ENCODE measurements around the gene SCG3. TPM values are rescaled to one million over a fixed set of nuclear protein-coding genes. Genes with fewer than 3 reads are reported as not detected.

The SCG3 gene
- total and polyA plus RNA-seq, 2 donors, result 0.19 to 0.59 TPM

DNA sequence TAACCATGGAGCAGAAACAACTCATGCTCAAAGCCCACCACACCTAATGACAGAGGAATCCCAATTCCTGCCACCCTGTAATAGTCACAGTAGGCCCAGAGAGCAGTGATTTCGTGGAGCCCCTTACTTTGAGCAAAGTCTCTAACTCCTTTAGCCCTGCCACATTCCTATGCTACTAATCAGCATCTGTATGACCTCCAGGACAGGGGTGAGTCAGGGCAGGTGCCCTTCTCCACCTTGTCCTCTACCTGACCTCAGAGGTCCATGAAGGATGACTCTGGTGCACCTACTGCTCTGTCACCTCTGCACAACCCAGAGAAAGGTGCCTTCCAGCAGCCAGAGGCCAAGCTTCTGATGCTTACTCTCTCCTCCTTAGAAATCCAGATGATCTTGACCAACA, 6.1 kb upstream of the SCG3 start:
- H3K4me3 ChIP-seq (ENCODE audit: low read length in 2 of 2), result no peak overlapping the region

DNA sequence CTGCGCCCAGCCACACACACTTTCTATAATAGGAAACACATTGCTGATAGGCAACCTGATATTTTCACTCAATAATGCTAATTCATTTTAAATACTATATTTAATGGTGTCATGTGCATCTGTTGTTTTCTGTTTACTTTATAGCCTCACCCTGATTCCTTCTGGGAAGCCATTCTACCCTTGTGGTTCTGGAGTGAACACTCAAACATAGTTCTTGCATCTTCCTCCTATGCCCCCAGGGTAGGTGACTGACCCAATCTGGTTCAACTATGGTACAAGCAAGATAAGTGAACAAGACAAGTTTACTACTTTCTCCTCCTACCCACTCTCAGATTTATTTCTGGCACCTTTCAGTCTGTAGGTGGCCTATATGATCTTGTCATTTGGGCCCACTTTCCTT, 4.3 kb upstream of the SCG3 start:
- no peak overlapping the region for H3K27ac ChIP-seq (ENCODE audit: low read depth in 1 of 2, low read length in 1 of 2)
- H3K27me3 ChIP-seq (ENCODE audit: control insufficient read depth in 2 of 2, insufficient read depth in 1 of 2, low read length in 1 of 2), result peaks cover 4 to 11% of the 10 kb centered on the region in 2 donors
- 100% methylated on average over 1 of the region's 1 CpG for WGBS

More for the DNA sequence above, 6.1 kb upstream of the SCG3 start:
- no peaks in the 10 kb centered on the region for H3K9me3 ChIP-seq (ENCODE audit: control insufficient read depth in 2 of 2, insufficient read depth in 1 of 2, low read length in 1 of 2)
- DNase-seq (ENCODE audit: low read depth in 6 of 9, low spot score in 9 of 9), result no peak
- WGBS, result 59% methylated on average over 1 of the region's 1 CpG
- H3K4me1 ChIP-seq (ENCODE audit: control insufficient read depth in 2 of 2, insufficient read depth in 2 of 2, low read length in 2 of 2), result no peaks in the 10 kb centered on the region
- no peaks in the 10 kb centered on the region for H3K36me3 ChIP-seq (ENCODE audit: control insufficient read depth in 2 of 2, insufficient read depth in 2 of 2, low read length in 1 of 2)
- H3K27ac ChIP-seq (ENCODE audit: low read depth in 1 of 2, low read length in 1 of 2), result no peak overlapping the region
- no peaks in the 10 kb centered on the region for H3K27me3 ChIP-seq (ENCODE audit: control insufficient read depth in 2 of 2, insufficient read depth in 1 of 2, low read length in 1 of 2)

DNA sequence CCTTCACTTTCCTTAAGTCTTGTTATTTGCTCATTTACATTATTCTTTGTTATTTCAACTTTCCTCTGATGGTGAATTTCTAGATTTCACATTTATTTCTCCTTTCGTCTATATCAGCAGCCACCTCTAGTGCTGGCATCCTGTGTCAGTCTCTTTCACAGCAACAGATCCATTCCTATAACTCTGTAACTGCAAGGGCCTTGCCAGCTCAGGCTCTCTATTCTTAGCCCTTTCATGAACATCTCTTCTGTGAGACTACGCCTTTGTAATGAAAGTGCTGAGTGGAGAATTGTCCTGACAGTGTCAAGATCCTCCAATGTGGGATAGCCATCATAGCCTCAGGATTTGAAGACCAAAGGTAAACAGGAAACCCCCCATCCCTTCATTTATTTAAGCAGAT, 3.9 kb upstream of the SCG3 start:
- Histone ChIP-seq H3K9me3 (ENCODE audit: control insufficient read depth in 2 of 2, insufficient read depth in 1 of 2, low read length in 1 of 2) (no peaks in the 10 kb centered on the region), H3K27me3 (ENCODE audit: control insufficient read depth in 2 of 2, insufficient read depth in 1 of 2, low read length in 1 of 2) (peaks cover 4 to 12% of the 10 kb centered on the region in 2 donors), H3K27ac (ENCODE audit: low read depth in 1 of 2, low read length in 1 of 2) (no peak overlapping the region), H3K36me3 (ENCODE audit: control insufficient read depth in 2 of 2, insufficient read depth in 2 of 2, low read length in 1 of 2) (no peaks in the 10 kb centered on the region), H3K4me1 (ENCODE audit: control insufficient read depth in 2 of 2, insufficient read depth in 2 of 2, low read length in 2 of 2) (no peaks in the 10 kb centered on the region), H3K4me3 (ENCODE audit: low read length in 2 of 2) (no peak overlapping the region)
- DNase-seq (ENCODE audit: low read depth in 6 of 9, low spot score in 9 of 9), result no peak
- WGBS, result 96% methylated on average over 2 of the region's 2 CpGs

More for the DNA sequence above, 4.3 kb upstream of the SCG3 start:
- Histone ChIP-seq H3K36me3 (ENCODE audit: control insufficient read depth in 2 of 2, insufficient read depth in 2 of 2, low read length in 1 of 2) (no peaks in the 10 kb centered on the region), H3K4me3 (ENCODE audit: low read length in 2 of 2) (no peak overlapping the region), H3K4me1 (ENCODE audit: control insufficient read depth in 2 of 2, insufficient read depth in 2 of 2, low read length in 2 of 2) (no peaks in the 10 kb centered on the region), H3K9me3 (ENCODE audit: control insufficient read depth in 2 of 2, insufficient read depth in 1 of 2, low read length in 1 of 2) (no peaks in the 10 kb centered on the region)
- DNase-seq (ENCODE audit: low read depth in 6 of 9, low spot score in 9 of 9), result no peak

DNA sequence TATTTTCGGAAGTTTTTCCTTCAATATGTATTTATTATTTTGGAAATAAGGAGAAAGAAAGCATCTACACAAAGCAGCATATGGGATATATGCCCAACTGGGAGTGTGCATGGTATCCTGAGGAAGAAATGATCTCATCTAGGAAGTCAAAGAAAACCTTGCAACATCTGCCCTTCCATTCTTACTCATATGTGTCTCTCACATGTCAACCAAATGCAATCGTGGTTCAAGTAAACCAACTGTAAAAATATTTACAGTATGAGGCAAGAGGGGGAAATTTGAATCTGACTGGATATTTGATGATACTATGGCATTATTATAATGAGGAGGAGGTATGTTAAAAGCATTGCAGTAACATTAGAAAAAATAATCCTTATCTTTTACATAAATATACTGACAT, 3.2 kb upstream of the SCG3 start:
- Histone ChIP-seq H3K4me1 (ENCODE audit: control insufficient read depth in 2 of 2, insufficient read depth in 2 of 2, low read length in 2 of 2) (no peaks in the 10 kb centered on the region), H3K27ac (ENCODE audit: low read depth in 1 of 2, low read length in 1 of 2) (no peak overlapping the region), H3K36me3 (ENCODE audit: control insufficient read depth in 2 of 2, insufficient read depth in 2 of 2, low read length in 1 of 2) (no peaks in the 10 kb centered on the region), H3K9me3 (ENCODE audit: control insufficient read depth in 2 of 2, insufficient read depth in 1 of 2, low read length in 1 of 2) (no peaks in the 10 kb centered on the region), H3K27me3 (ENCODE audit: control insufficient read depth in 2 of 2, insufficient read depth in 1 of 2, low read length in 1 of 2) (peaks cover 4 to 12% of the 10 kb centered on the region in 2 donors), H3K4me3 (ENCODE audit: low read length in 2 of 2) (no peak overlapping the region)
- WGBS, result 89% methylated on average over 2 of the region's 2 CpGs
- no peak for DNase-seq (ENCODE audit: low read depth in 6 of 9, low spot score in 9 of 9)

DNA sequence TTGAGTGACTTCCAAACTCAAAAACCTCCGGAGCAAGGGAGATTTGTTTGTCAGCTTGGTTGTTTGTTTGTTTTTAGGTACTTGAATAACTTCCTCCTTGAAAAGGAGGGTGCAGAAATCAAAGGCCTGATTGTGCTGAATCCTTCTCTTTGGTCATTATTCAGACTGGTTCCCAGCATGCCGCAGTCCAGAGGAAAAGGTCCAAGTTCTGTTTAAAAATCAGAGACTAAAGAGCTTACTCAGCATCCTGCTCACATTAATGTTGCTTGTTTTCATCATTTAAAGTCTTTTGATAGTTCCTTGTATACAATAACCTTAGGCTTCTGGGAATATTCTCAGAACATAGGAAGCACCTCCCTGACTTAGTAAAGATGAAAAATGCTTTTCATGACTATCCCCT, 982 bp upstream of the SCG3 start:
- Histone ChIP-seq H3K9me3 (ENCODE audit: control insufficient read depth in 2 of 2, insufficient read depth in 1 of 2, low read length in 1 of 2) (no peaks in the 10 kb centered on the region), H3K4me1 (ENCODE audit: control insufficient read depth in 2 of 2, insufficient read depth in 2 of 2, low read length in 2 of 2) (no peaks in the 10 kb centered on the region), H3K36me3 (ENCODE audit: control insufficient read depth in 2 of 2, insufficient read depth in 2 of 2, low read length in 1 of 2) (no peaks in the 10 kb centered on the region), H3K4me3 (ENCODE audit: low read length in 2 of 2) (no peak overlapping the region), H3K27me3 (ENCODE audit: control insufficient read depth in 2 of 2, insufficient read depth in 1 of 2, low read length in 1 of 2) (peaks cover 4 to 12% of the 10 kb centered on the region in 2 donors), H3K27ac (ENCODE audit: low read depth in 1 of 2, low read length in 1 of 2) (no peak overlapping the region)
- DNase-seq (ENCODE audit: low read depth in 6 of 9, low spot score in 9 of 9), result no peak
- WGBS, result 59% methylated on average over 2 of the region's 2 CpGs

DNA sequence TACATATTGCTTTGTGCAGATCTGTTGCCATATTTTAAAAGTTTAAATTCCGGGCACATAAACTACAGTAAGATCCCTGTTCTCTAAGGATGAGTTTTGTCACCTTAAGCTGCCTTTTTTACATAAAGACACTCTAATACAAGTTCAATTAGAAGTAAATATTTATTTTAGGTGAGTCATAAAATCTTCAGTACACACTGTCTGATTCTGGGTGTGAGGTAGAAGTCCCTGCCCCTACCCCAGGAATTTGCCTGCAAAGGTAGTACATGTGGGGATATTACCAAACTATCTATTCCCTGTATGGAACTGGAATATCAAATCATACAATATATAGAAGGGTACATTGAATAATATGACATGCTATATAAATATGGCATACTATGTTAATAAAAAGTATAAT, 6.3 kb downstream of the SCG3 start:
- Histone ChIP-seq H3K27ac (ENCODE audit: low read depth in 1 of 2, low read length in 1 of 2) (no peak overlapping the region), H3K9me3 (ENCODE audit: control insufficient read depth in 2 of 2, insufficient read depth in 1 of 2, low read length in 1 of 2) (no peaks in the 10 kb centered on the region), H3K27me3 (ENCODE audit: control insufficient read depth in 2 of 2, insufficient read depth in 1 of 2, low read length in 1 of 2) (no peaks in the 10 kb centered on the region), H3K36me3 (ENCODE audit: control insufficient read depth in 2 of 2, insufficient read depth in 2 of 2, low read length in 1 of 2) (no peaks in the 10 kb centered on the region), H3K4me1 (ENCODE audit: control insufficient read depth in 2 of 2, insufficient read depth in 2 of 2, low read length in 2 of 2) (no peaks in the 10 kb centered on the region), H3K4me3 (ENCODE audit: low read length in 2 of 2) (no peak overlapping the region)
- WGBS, result 1% methylated on average over 1 of the region's 1 CpG
- no peak for DNase-seq (ENCODE audit: low read depth in 6 of 9, low spot score in 9 of 9)

DNA sequence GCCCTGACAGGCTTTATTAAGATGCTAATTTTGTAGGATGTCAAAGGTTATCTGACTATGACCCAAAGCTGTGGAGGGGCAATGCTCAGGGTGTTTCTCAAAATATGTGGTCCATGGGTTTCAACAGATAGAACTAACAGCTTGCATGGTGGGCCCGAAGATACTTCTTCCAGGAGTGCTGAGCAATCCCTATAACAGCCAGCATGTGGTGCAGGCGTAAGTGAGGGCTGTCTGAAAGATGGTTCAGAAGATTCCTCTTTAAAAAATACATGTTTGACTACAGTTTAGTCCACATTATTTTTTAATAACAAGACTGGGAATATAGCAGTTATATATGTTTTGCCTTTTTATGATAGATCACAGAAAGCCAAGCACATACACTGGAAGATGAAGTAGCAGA, 7.6 kb downstream of the SCG3 start:
- no peaks in the 10 kb centered on the region for H3K9me3 ChIP-seq (ENCODE audit: control insufficient read depth in 2 of 2, insufficient read depth in 1 of 2, low read length in 1 of 2)
- no peaks in the 10 kb centered on the region for H3K4me1 ChIP-seq (ENCODE audit: control insufficient read depth in 2 of 2, insufficient read depth in 2 of 2, low read length in 2 of 2)
- no peak overlapping the region for H3K27ac ChIP-seq (ENCODE audit: low read depth in 1 of 2, low read length in 1 of 2)
- no peak for DNase-seq (ENCODE audit: low read depth in 6 of 9, low spot score in 9 of 9)
- 71% methylated on average over 2 of the region's 2 CpGs for WGBS
- no peaks in the 10 kb centered on the region for H3K27me3 ChIP-seq (ENCODE audit: control insufficient read depth in 2 of 2, insufficient read depth in 1 of 2, low read length in 1 of 2)
- no peaks in the 10 kb centered on the region for H3K36me3 ChIP-seq (ENCODE audit: control insufficient read depth in 2 of 2, insufficient read depth in 2 of 2, low read length in 1 of 2)
- no peak overlapping the region for H3K4me3 ChIP-seq (ENCODE audit: low read length in 2 of 2)

DNA sequence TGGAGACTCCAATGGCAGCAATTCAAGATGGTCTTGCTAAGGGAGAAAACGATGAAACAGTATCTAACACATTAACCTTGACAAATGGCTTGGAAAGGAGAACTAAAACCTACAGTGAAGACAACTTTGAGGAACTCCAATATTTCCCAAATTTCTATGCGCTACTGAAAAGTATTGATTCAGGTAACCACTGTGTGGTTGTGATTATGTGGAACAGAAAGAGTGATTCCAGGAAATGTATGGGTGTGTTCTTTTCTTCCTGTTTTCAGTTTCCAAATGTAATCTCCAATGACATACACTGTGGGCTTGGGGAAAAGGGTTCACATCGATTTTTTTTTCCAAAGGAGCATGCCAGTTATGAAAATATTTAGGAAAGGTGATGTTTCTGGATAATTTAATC, 10.9 kb downstream of the SCG3 start:
- Histone ChIP-seq H3K27ac (ENCODE audit: low read depth in 1 of 2, low read length in 1 of 2) (no peak overlapping the region), H3K4me1 (ENCODE audit: control insufficient read depth in 2 of 2, insufficient read depth in 2 of 2, low read length in 2 of 2) (no peaks in the 10 kb centered on the region), H3K36me3 (ENCODE audit: control insufficient read depth in 2 of 2, insufficient read depth in 2 of 2, low read length in 1 of 2) (no peaks in the 10 kb centered on the region), H3K9me3 (ENCODE audit: control insufficient read depth in 2 of 2, insufficient read depth in 1 of 2, low read length in 1 of 2) (no peaks in the 10 kb centered on the region), H3K4me3 (ENCODE audit: low read length in 2 of 2) (no peak overlapping the region), H3K27me3 (ENCODE audit: control insufficient read depth in 2 of 2, insufficient read depth in 1 of 2, low read length in 1 of 2) (no peaks in the 10 kb centered on the region)
- whole genome bisulfite sequencing, result 77% methylated on average over 3 of the region's 3 CpGs
- peak in 1 of 9 donors; percentile 3 for DNase-seq (ENCODE audit: low read depth in 6 of 9, low spot score in 9 of 9)

DNA sequence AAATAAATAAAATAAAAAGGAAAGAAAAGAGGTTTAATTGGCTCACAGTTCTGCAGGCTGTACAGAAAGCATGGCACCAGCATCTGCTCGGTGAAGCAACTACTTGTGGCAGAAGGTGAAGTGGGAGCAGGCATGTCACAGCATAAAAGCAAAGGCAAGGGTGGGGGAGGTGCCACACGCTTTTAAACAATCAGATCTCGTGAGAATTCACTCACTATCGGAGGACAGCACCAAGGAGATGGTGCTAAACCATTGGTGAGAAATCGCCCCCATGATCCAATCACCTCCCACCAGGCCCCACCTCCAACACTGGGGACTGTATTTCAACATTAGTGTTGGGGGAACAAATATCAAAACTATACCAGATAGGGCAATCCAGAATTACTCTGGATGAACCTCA, 15.3 kb downstream of the SCG3 start:
- Histone ChIP-seq H3K27ac (ENCODE audit: low read depth in 1 of 2, low read length in 1 of 2) (no peak overlapping the region), H3K36me3 (ENCODE audit: control insufficient read depth in 2 of 2, insufficient read depth in 2 of 2, low read length in 1 of 2) (no peaks in the 10 kb centered on the region), H3K27me3 (ENCODE audit: control insufficient read depth in 2 of 2, insufficient read depth in 1 of 2, low read length in 1 of 2) (peaks cover 0 to 2% of the 10 kb centered on the region in 2 donors), H3K4me3 (ENCODE audit: low read length in 2 of 2) (no peak overlapping the region), H3K4me1 (ENCODE audit: control insufficient read depth in 2 of 2, insufficient read depth in 2 of 2, low read length in 2 of 2) (no peaks in the 10 kb centered on the region), H3K9me3 (ENCODE audit: control insufficient read depth in 2 of 2, insufficient read depth in 1 of 2, low read length in 1 of 2) (no peaks in the 10 kb centered on the region)
- WGBS, result 97% methylated on average over 5 of the region's 5 CpGs
- DNase-seq (ENCODE audit: low read depth in 6 of 9, low spot score in 9 of 9), result no peak

DNA sequence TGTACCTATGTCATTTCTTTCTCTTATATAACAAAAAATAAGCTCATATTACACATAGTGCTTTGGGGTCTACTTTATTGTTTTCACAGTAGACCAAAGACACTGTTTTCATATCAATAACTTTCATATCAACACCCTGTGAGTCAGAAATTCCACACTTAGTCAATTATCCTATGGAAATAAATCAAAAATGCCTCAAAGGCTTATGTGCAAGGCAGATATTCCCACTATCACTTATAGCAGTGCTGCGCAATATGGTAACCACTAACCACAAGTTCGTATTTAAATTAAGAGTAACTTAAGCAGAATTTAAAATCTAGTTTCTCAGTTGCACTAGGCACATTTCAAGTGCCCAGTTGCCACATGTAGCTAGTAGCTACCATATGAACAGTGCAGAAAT, 15.9 kb downstream of the SCG3 start:
- Histone ChIP-seq H3K4me1 (ENCODE audit: control insufficient read depth in 2 of 2, insufficient read depth in 2 of 2, low read length in 2 of 2) (no peaks in the 10 kb centered on the region), H3K27me3 (ENCODE audit: control insufficient read depth in 2 of 2, insufficient read depth in 1 of 2, low read length in 1 of 2) (peaks cover 0 to 2% of the 10 kb centered on the region in 2 donors), H3K9me3 (ENCODE audit: control insufficient read depth in 2 of 2, insufficient read depth in 1 of 2, low read length in 1 of 2) (no peaks in the 10 kb centered on the region), H3K27ac (ENCODE audit: low read depth in 1 of 2, low read length in 1 of 2) (no peak overlapping the region), H3K36me3 (ENCODE audit: control insufficient read depth in 2 of 2, insufficient read depth in 2 of 2, low read length in 1 of 2) (no peaks in the 10 kb centered on the region), H3K4me3 (ENCODE audit: low read length in 2 of 2) (no peak overlapping the region)
- WGBS, result 98% methylated on average over 2 of the region's 2 CpGs
- no peak for DNase-seq (ENCODE audit: low read depth in 6 of 9, low spot score in 9 of 9)
